GM12878 (cell line): Measurements from ENCODE around the gene MPIG6B. TPM values are rescaled to one million over a fixed set of nuclear protein-coding genes. Genes with fewer than 3 reads are reported as not detected.

Source experiments
- BHLHE40 ChIP-seq, 2 experiments: fragments of 450-650 bp in 1 of 2; IDR thresholded peaks; 2 replicates each; pipeline ENCODE4 v1.6.1; 2011 to 2017; ENCODE audit warnings: low read depth in 2 of 2, borderline replicate concordance in 1 of 2, improper control_type of control experiment in 1 of 2, low read length in 1 of 2, mild to moderate bottlenecking in 1 of 2
- CBFB ChIP-seq: IDR thresholded peaks from 2 replicates; pipeline ENCODE4 v1.6.1; 2016; ENCODE audit warnings: antibody characterized with exemption, low read depth
- DPF2 ChIP-seq: fragments of 450-650 bp; IDR thresholded peaks from 2 replicates; pipeline ENCODE4 v1.6.1; 2017; ENCODE audit warnings: mild to moderate bottlenecking
- ESRRA ChIP-seq: IDR thresholded peaks from 2 replicates; pipeline ENCODE4 v1.6.1; 2012; ENCODE audit warnings: mild to moderate bottlenecking, low read length, improper control_type of control experiment
- FOXM1 ChIP-seq: IDR thresholded peaks from 2 replicates; pipeline ENCODE4 v1.6.1; 2012; ENCODE audit warnings: low read depth, mild to moderate bottlenecking, inconsistent platforms, low read length, moderate library complexity
- IKZF2 ChIP-seq, 2 experiments: fragments of 450-650 bp; IDR thresholded peaks; 2 replicates each; pipeline ENCODE4 v1.6.1; 2017; ENCODE audit warnings: mild to moderate bottlenecking in 2 of 2, moderate library complexity in 2 of 2
- MEF2B ChIP-seq: fragments of 450-650 bp; IDR thresholded peaks from 2 replicates; pipeline ENCODE4 v1.6.1; 2018; ENCODE audit warnings: mild to moderate bottlenecking, moderate library complexity; ENCODE audit not compliant: partially characterized antibody, poor library complexity, severe bottlenecking
- MTA2 ChIP-seq: fragments of 450-650 bp; IDR thresholded peaks from 2 replicates; pipeline ENCODE4 v1.6.1; 2016; ENCODE audit warnings: low read depth, mild to moderate bottlenecking, moderate library complexity
- NR2C1 ChIP-seq: fragments of 450-650 bp; IDR thresholded peaks from 2 replicates; pipeline ENCODE4 v1.6.1; 2017; ENCODE audit warnings: antibody characterized with exemption, mild to moderate bottlenecking, moderate library complexity
- PAX5 ChIP-seq: IDR thresholded peaks from 2 replicates; pipeline ENCODE4 v1.6.1; 2011; ENCODE audit warnings: low read depth, low read length, borderline replicate concordance
- POLR2A ChIP-seq: IDR thresholded peaks from 2 replicates; pipeline ENCODE4 v1.6.1; 2011; ENCODE audit warnings: low read depth, mild to moderate bottlenecking, low read length
- POLR2AphosphoS5 ChIP-seq: IDR thresholded peaks from 2 replicates; pipeline ENCODE4 v1.6.1; 2011; ENCODE audit warnings: mild to moderate bottlenecking, low read length, inconsistent platforms
- RUNX3 ChIP-seq: IDR thresholded peaks from 2 replicates; pipeline ENCODE4 v1.6.1; 2012; ENCODE audit warnings: low read length, inconsistent platforms
- SMAD5 ChIP-seq: IDR thresholded peaks from 2 replicates; pipeline ENCODE4 v1.6.1; 2016; ENCODE audit warnings: antibody characterized with exemption, low read depth
- ZNF622 ChIP-seq: fragments of 450-650 bp; IDR thresholded peaks from 2 replicates; pipeline ENCODE4 v1.6.1; 2017; ENCODE audit warnings: mild to moderate bottlenecking, inconsistent platforms
- polyA plus RNA-seq, 11 experiments: library from polyadenylated mRNA; depleted of rRNA in 4 of 11; unstranded in 6 of 11; stranded (reverse) in 5 of 11; fragments of >200 nt; fragmentation: Nextera tagmentation in 4 of 11; fragmentation: Illumina TruSeq in 1 of 11; extraction: Ambion mirVana in 4 of 11; extraction: Trizol in 1 of 11; gene quantifications; 1 replicate in 1 of 11; 2 replicates in 10 of 11; pipeline versions ENCODE4 v1.2.1 to v1.2.3, GENCODE V29; 2011 to 2016; ENCODE audit warnings: inconsistent platforms in 2 of 11, missing spikeins in 2 of 11, low read depth in 1 of 11
- total RNA-seq, 4 experiments: library from RNA; depleted of rRNA in 3 of 4; stranded (reverse); fragments of >200 nt in 3 of 4; fragmentation: Illumina TruSeq in 1 of 4; extraction: Trizol in 1 of 4; gene quantifications; 2 replicates each; pipeline versions ENCODE4 v1.2.1 to v1.2.3, GENCODE V29; 2013 to 2021
- TF ChIP-seq, protein P1 (sequence below): fragments of 450-650 bp; IDR thresholded peaks from 2 replicates; pipeline ENCODE4 v1.6.1; 2016; ENCODE audit warnings: mild to moderate bottlenecking, moderate library complexity, borderline replicate concordance
- TF ChIP-seq, protein P2 (sequence below): fragments of 450-650 bp; formaldehyde crosslinking; IDR thresholded peaks from 2 replicates; pipeline ENCODE4 v1.4.0; 2020; ENCODE audit warnings: mild to moderate bottlenecking, moderate library complexity
- TF ChIP-seq, protein P3 (sequence below): fragments of 450-650 bp; IDR thresholded peaks from 2 replicates; pipeline ENCODE4 v1.6.1; 2016; ENCODE audit warnings: mild to moderate bottlenecking
- TF ChIP-seq, protein P4 (sequence below): fragments of 450-650 bp; conservative IDR thresholded peaks from 2 replicates; pipeline ENCODE4 v1.6.1; 2017; ENCODE audit warnings: mild to moderate bottlenecking, moderate library complexity

Gene MPIG6B
- total and polyA plus RNA-seq, 10 of the 15 experiments (the other 5 are each of a cell fraction or from before 2014, with no cell fraction given) = not detected

DNA sequence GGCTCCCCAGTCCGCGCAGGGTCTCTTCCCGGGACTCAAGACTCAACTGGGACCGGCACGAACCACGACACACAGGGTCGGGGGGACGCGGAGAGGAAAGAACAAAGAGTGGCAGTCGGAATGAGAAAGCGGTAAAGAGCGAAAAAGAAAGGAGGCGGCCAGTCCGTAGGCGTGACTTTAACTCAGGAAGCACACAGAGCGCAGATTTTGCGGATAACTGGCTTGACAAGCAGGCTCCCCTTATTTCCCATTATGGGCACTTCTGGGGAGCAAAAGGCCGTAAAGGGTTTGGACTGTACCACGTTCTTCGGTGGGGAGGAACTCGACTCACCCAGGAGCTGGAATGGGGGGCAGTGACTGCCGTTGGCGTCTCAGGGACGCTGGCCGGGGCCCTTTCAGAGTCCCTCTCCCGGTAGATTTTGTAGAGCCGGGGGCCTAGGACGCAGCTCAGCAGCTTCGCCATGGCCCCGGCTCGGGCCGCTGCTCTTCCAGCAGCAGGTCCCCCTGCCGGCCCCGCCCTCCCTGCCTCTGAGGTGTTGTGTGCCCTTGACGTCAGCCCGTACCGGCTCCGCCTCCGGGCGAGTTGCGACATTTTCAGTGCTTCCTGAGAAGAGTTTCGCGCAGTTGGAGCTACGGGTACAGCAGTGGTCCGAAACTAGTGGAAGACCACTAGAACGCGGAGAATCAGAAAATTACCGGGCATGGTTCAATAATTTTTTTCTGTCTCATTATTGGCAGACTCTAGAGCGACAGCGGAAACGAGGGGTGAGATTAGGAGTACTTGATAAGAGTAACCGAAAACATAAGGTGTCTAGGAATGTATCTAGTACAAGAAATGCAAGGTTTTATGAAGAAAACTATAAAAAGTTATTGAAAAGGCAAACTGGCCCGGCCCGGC, 20.1 kb upstream of the MPIG6B start, which contains the start of gene ABHD16A (continued):
- TF ChIP-seq, protein P1, sequence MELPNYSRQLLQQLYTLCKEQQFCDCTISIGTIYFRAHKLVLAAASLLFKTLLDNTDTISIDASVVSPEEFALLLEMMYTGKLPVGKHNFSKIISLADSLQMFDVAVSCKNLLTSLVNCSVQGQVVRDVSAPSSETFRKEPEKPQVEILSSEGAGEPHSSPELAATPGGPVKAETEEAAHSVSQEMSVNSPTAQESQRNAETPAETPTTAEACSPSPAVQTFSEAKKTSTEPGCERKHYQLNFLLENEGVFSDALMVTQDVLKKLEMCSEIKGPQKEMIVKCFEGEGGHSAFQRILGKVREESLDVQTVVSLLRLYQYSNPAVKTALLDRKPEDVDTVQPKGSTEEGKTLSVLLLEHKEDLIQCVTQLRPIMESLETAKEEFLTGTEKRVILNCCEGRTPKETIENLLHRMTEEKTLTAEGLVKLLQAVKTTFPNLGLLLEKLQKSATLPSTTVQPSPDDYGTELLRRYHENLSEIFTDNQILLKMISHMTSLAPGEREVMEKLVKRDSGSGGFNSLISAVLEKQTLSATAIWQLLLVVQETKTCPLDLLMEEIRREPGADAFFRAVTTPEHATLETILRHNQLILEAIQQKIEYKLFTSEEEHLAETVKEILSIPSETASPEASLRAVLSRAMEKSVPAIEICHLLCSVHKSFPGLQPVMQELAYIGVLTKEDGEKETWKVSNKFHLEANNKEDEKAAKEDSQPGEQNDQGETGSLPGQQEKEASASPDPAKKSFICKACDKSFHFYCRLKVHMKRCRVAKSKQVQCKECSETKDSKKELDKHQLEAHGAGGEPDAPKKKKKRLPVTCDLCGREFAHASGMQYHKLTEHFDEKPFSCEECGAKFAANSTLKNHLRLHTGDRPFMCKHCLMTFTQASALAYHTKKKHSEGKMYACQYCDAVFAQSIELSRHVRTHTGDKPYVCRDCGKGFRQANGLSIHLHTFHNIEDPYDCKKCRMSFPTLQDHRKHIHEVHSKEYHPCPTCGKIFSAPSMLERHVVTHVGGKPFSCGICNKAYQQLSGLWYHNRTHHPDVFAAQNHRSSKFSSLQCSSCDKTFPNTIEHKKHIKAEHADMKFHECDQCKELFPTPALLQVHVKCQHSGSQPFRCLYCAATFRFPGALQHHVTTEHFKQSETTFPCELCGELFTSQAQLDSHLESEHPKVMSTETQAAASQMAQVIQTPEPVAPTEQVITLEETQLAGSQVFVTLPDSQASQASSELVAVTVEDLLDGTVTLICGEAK = no peak; the same call in 1 of the 2 replicates
- TF ChIP-seq, protein P2, sequence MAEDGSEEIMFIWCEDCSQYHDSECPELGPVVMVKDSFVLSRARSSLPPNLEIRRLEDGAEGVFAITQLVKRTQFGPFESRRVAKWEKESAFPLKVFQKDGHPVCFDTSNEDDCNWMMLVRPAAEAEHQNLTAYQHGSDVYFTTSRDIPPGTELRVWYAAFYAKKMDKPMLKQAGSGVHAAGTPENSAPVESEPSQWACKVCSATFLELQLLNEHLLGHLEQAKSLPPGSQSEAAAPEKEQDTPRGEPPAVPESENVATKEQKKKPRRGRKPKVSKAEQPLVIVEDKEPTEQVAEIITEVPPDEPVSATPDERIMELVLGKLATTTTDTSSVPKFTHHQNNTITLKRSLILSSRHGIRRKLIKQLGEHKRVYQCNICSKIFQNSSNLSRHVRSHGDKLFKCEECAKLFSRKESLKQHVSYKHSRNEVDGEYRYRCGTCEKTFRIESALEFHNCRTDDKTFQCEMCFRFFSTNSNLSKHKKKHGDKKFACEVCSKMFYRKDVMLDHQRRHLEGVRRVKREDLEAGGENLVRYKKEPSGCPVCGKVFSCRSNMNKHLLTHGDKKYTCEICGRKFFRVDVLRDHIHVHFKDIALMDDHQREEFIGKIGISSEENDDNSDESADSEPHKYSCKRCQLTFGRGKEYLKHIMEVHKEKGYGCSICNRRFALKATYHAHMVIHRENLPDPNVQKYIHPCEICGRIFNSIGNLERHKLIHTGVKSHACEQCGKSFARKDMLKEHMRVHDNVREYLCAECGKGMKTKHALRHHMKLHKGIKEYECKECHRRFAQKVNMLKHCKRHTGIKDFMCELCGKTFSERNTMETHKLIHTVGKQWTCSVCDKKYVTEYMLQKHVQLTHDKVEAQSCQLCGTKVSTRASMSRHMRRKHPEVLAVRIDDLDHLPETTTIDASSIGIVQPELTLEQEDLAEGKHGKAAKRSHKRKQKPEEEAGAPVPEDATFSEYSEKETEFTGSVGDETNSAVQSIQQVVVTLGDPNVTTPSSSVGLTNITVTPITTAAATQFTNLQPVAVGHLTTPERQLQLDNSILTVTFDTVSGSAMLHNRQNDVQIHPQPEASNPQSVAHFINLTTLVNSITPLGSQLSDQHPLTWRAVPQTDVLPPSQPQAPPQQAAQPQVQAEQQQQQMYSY (CRISPR knock-in tag) = no peak
- TF ChIP-seq FOXM1 = no peak; the same call in 1 of the 2 replicates
- no peak for TF ChIP-seq NR2C1
- TF ChIP-seq IKZF2 (IDR thresholded peaks at IDR 0.05) = 0 out of 4 replicates have a peak, but pooled peaks of 1 of the 2 experiments have one; percentile 32
- peak; percentile 41; the same call in 1 of the 2 replicates for TF ChIP-seq DPF2
- TF ChIP-seq RUNX3 = peak; percentile 67
- TF ChIP-seq ZNF622 = no peak
- no peak for TF ChIP-seq PAX5
- peak; percentile 75 for TF ChIP-seq CBFB
- TF ChIP-seq, protein P3, sequence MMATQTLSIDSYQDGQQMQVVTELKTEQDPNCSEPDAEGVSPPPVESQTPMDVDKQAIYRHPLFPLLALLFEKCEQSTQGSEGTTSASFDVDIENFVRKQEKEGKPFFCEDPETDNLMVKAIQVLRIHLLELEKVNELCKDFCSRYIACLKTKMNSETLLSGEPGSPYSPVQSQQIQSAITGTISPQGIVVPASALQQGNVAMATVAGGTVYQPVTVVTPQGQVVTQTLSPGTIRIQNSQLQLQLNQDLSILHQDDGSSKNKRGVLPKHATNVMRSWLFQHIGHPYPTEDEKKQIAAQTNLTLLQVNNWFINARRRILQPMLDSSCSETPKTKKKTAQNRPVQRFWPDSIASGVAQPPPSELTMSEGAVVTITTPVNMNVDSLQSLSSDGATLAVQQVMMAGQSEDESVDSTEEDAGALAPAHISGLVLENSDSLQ = peak; percentile 55
- peak; percentile 88 to 93 for TF ChIP-seq BHLHE40 (IDR thresholded peaks at IDR 0.05; ENCODE audit: borderline replicate concordance in 1 of 2, low read depth in 2 of 2, low read length in 1 of 2)
- TF ChIP-seq POLR2AphosphoS5 = peak; percentile 82
- TF ChIP-seq POLR2A = peak; percentile 88
- TF ChIP-seq MEF2B = no peak
- no peak for TF ChIP-seq ESRRA
- TF ChIP-seq MTA2 = 0 out of 2 replicates have a peak, but pooled peaks have one; percentile 25
- TF ChIP-seq SMAD5 = no peak
- TF ChIP-seq, protein P4, sequence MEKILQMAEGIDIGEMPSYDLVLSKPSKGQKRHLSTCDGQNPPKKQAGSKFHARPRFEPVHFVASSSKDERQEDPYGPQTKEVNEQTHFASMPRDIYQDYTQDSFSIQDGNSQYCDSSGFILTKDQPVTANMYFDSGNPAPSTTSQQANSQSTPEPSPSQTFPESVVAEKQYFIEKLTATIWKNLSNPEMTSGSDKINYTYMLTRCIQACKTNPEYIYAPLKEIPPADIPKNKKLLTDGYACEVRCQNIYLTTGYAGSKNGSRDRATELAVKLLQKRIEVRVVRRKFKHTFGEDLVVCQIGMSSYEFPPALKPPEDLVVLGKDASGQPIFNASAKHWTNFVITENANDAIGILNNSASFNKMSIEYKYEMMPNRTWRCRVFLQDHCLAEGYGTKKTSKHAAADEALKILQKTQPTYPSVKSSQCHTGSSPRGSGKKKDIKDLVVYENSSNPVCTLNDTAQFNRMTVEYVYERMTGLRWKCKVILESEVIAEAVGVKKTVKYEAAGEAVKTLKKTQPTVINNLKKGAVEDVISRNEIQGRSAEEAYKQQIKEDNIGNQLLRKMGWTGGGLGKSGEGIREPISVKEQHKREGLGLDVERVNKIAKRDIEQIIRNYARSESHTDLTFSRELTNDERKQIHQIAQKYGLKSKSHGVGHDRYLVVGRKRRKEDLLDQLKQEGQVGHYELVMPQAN = peak; percentile 79; the same call in 1 of the 2 replicates
